CD4-positive, alpha-beta T cell (primary cell): Measurements from ENCODE around the gene MPHOSPH6. TPM values are rescaled to one million over a fixed set of nuclear protein-coding genes. Genes with fewer than 3 reads are reported as not detected.

Experiments used
- ATAC-seq: fragments of 200-7000 bp; cut with Tn5 transposase; one replicate; pipeline ENCODE4 v1.10.0; 2022; ENCODE audit warnings: mild to moderate bottlenecking; ENCODE audit not compliant: poor library complexity
- CTCF ChIA-PET: fragments of 350-600 bp; sonication (Branson Sonifier 250); formaldehyde crosslinking; loops from one replicate; lab custom pipeline; 2021; ENCODE audit warnings: antibody characterized with exemption, inconsistent platforms; lab: Charles Lee
- POLR2A ChIA-PET: fragments of 350-600 bp; sonication (Branson Sonifier 250); formaldehyde crosslinking; loops from one replicate; lab custom pipeline; 2021; ENCODE audit warnings: antibody characterized with exemption, inconsistent platforms; lab: Charles Lee
- DNase-seq, 14 experiments: peaks; one replicate each; pipeline ENCODE4 v3.0.0-alpha.2; 2013 to 2020; ENCODE audit warnings: mixed read lengths in 2 of 14
- H3K27ac ChIP-seq, 2 donors: one replicate each; pipeline versions ENCODE4 v1.5.1 to v1.7.0; 2013; ENCODE audit warnings: low read length in 2 of 2, low read depth in 1 of 2, mild to moderate bottlenecking in 1 of 2
- H3K27me3 ChIP-seq, 2 experiments: 1 replicate in 1 of 2; 2 replicates in 1 of 2; pipeline versions ENCODE4 v1.6.1 to v1.7.0; 2013; ENCODE audit warnings: low read length in 2 of 2, control low read depth in 1 of 2, mild to moderate bottlenecking in 1 of 2, moderate library complexity in 1 of 2; ENCODE audit not compliant: insufficient read depth in 2 of 2, control insufficient read depth in 1 of 2
- H3K36me3 ChIP-seq: one replicate; pipeline ENCODE4 v1.6.1; 2013; ENCODE audit warnings: low read length, control low read depth; ENCODE audit not compliant: insufficient read depth
- H3K4me1 ChIP-seq: one replicate; pipeline ENCODE4 v1.6.1; 2013; ENCODE audit warnings: low read length, control low read depth; ENCODE audit not compliant: insufficient read depth
- H3K4me3 ChIP-seq: one replicate; pipeline ENCODE4 v1.5.1; 2013; ENCODE audit warnings: mild to moderate bottlenecking, low read length, moderate library complexity
- H3K9me3 ChIP-seq, 2 experiments: 1 replicate in 1 of 2; 2 replicates in 1 of 2; pipeline versions ENCODE4 v1.6.1 to v1.7.0; 2013; ENCODE audit warnings: low read length in 2 of 2, mild to moderate bottlenecking in 2 of 2, control low read depth in 1 of 2, moderate library complexity in 1 of 2; ENCODE audit not compliant: control insufficient read depth in 1 of 2, insufficient read depth in 1 of 2
- H3K27ac Mint-ChIP-seq: one replicate; pipeline ENCODE4 v1.8.0; 2020; ENCODE audit warnings: mixed read lengths
- H3K27me3 Mint-ChIP-seq: one replicate; pipeline ENCODE4 v1.8.0; 2021; ENCODE audit warnings: mixed read lengths
- H3K36me3 Mint-ChIP-seq: one replicate; pipeline ENCODE4 v1.8.0; 2021; ENCODE audit warnings: low read depth, mixed read lengths
- H3K4me1 Mint-ChIP-seq: one replicate; pipeline ENCODE4 v1.8.0; 2021; ENCODE audit warnings: low read depth, mixed read lengths
- H3K4me3 Mint-ChIP-seq: one replicate; pipeline ENCODE4 v1.8.0; 2020; ENCODE audit warnings: mild to moderate bottlenecking, mixed read lengths
- H3K9me3 Mint-ChIP-seq: one replicate; pipeline ENCODE4 v1.8.0; 2020; ENCODE audit warnings: mixed read lengths
- CTCF ChIP-seq: fragments of 200-600 bp; IDR thresholded peaks from one replicate; pipeline ENCODE4 v1.8.0; 2022; ENCODE audit warnings: antibody characterized with exemption, mild to moderate bottlenecking
- intact Hi-C, 2 experiments: fragments of 100-400 bp; cut with DNase I in 1 of 2; cut with micrococcal nuclease in 1 of 2; formaldehyde crosslinking; loops; one replicate each; pipeline versions ENCODE4 v1.15.1 to v1.9.0; 2023 to 2025; cut with DNase I, micrococcal nuclease
- total RNA-seq, 174 experiments: library from RNA in 2 of 174; stranded (reverse) in 2 of 174; gene quantifications; one replicate each; pipeline ENCODE4 v1.2.3 and lab custom pipeline; 2021 to 2026

Gene MPHOSPH6
- total RNA-seq, 2 experiments from 2014 or later = 14.3 to 15.5 TPM

- Histone ChIP-seq H3K36me3 (no peaks in the 10 kb centered on the region), H3K27ac (no peak overlapping the region), H3K27me3 (peaks cover 0 to 4% of the 10 kb centered on the region in 2 experiments), H3K9me3 (no peaks in the 10 kb centered on the region), H3K4me1 (peaks cover 3% of the 10 kb centered on the region), H3K4me3 (no peak overlapping the region)
- CTCF ChIA-PET = no interaction called here
- peaks cover 27% of the 10 kb centered on the region for H3K27me3 Mint-ChIP-seq
- no peak overlapping the region for H3K27ac Mint-ChIP-seq
- no peaks in the 10 kb centered on the region for H3K9me3 Mint-ChIP-seq
- ATAC-seq (no peak), DNase-seq (no peak)
- TF ChIP-seq CTCF = no peak
- H3K4me3 Mint-ChIP-seq = no peak overlapping the region
- POLR2A ChIA-PET = no interaction called here
- peaks cover 5% of the 10 kb centered on the region for H3K4me1 Mint-ChIP-seq
- intact Hi-C loops = no loop called here
- no peaks in the 10 kb centered on the region for H3K36me3 Mint-ChIP-seq
These were observed 17.8 kb upstream of the MPHOSPH6 start for GRCh38 chr16:82187829-82188228.

GRCh38 chr16:82185012-82185411, 15.0 kb upstream of the MPHOSPH6 start:
- ATAC-seq (no peak), DNase-seq (no peak)
- Histone ChIP-seq H3K4me3 (no peak overlapping the region), H3K27me3 (peaks cover 0 to 4% of the 10 kb centered on the region in 2 experiments), H3K36me3 (no peaks in the 10 kb centered on the region), H3K4me1 (no peaks in the 10 kb centered on the region), H3K27ac (no peak overlapping the region), H3K9me3 (no peaks in the 10 kb centered on the region)
- no peaks in the 10 kb centered on the region for H3K4me1 Mint-ChIP-seq
- no peak for TF ChIP-seq CTCF
- H3K27ac Mint-ChIP-seq = no peak overlapping the region
- H3K27me3 Mint-ChIP-seq = peaks cover 41% of the 10 kb centered on the region
- H3K36me3 Mint-ChIP-seq = no peaks in the 10 kb centered on the region
- ChIA-PET CTCF (no interaction called here), POLR2A (no interaction called here)
- no peaks in the 10 kb centered on the region for H3K9me3 Mint-ChIP-seq
- no peak overlapping the region for H3K4me3 Mint-ChIP-seq
- intact Hi-C loops = no loop called here

- Mint-ChIP-seq H3K27me3 (peaks cover 44% of the 10 kb centered on the region), H3K9me3 (no peaks in the 10 kb centered on the region), H3K27ac (no peak overlapping the region), H3K36me3 (no peaks in the 10 kb centered on the region), H3K4me3 (no peak overlapping the region), H3K4me1 (no peaks in the 10 kb centered on the region)
- DNase-seq (no peak), ATAC-seq (no peak)
- H3K4me1 ChIP-seq = no peaks in the 10 kb centered on the region
- intact Hi-C loops = no loop called here
- ChIA-PET POLR2A (no interaction called here), CTCF (no interaction called here)
- H3K27ac ChIP-seq = no peak overlapping the region
- TF ChIP-seq CTCF = no peak
- H3K27me3 ChIP-seq = peaks cover 0 to 4% of the 10 kb centered on the region in 2 experiments
- H3K36me3 ChIP-seq = no peaks in the 10 kb centered on the region
- no peak overlapping the region for H3K4me3 ChIP-seq
- H3K9me3 ChIP-seq = no peaks in the 10 kb centered on the region
These were observed 14.2 kb upstream of the MPHOSPH6 start for GRCh38 chr16:82184213-82184612.
